ENCODE measurements around the gene STRA8.

STRA8 gene

GRCh38 chr7:135199439-135199838 lies 34.2 kb upstream of the STRA8 start:
- Histone ChIP-seq H3K9me3 (ENCODE audit: insufficient read depth, low read depth, low read length) (peaks cover 2% of the 10 kb centered on the region), H3K27ac (ENCODE audit: low read depth, low read length) (no peak overlapping the region), H4K8ac (ENCODE audit: low read depth, low read length) (no peak overlapping the region), H2BK120ac (ENCODE audit: insufficient read depth, low read length, poor library complexity) (no peak overlapping the region), H3K18ac (ENCODE audit: low read length) (no peak overlapping the region), H2AK5ac (ENCODE audit: low read length) (no peak overlapping the region), H4K91ac (ENCODE audit: low read depth, low read length) (no peak overlapping the region), H3K4me3 (ENCODE audit: low read depth, low read length) (no peak overlapping the region), H2AFZ (ENCODE audit: insufficient read depth, low read length, poor library complexity) (no peak overlapping the region), H3K23ac (ENCODE audit: low read length) (no peak overlapping the region), H3K79me1 (ENCODE audit: low read length) (peaks cover 3% of the 10 kb centered on the region), H2BK12ac (ENCODE audit: low read length) (no peak overlapping the region), H3K4ac (ENCODE audit: low read depth, low read length) (no peak overlapping the region), H3K79me2 (ENCODE audit: control insufficient read depth, insufficient read depth, low read length, poor library complexity) (no peaks in the 10 kb centered on the region), H3K9ac (ENCODE audit: low read length) (no peak overlapping the region), H3K36me3 (ENCODE audit: control insufficient read depth in 1 of 2, insufficient read depth in 2 of 2, low read length in 2 of 2) (peaks cover 38 to 39% of the 10 kb centered on the region in 2 experiments), H3K27me3 (ENCODE audit: insufficient read depth, low read length) (no peaks in the 10 kb centered on the region), H3K4me2 (ENCODE audit: low read length) (no peak overlapping the region), H3K4me1 (ENCODE audit: control insufficient read depth in 1 of 2, insufficient read depth in 2 of 2, low read length in 2 of 2) (peaks cover 0 to 5% of the 10 kb centered on the region in 2 experiments), H3K14ac (ENCODE audit: low read length) (no peak overlapping the region), H4K12ac (ENCODE audit: low read depth, low read length) (no peak overlapping the region), H2BK5ac (ENCODE audit: low read depth, low read length, poor library complexity) (no peak overlapping the region)
- no CpG with 5 or more reads among the region's 4 CpGs for WGBS (ENCODE audit: extremely low coverage, insufficient coverage, insufficient read length)
- no peak for DNase-seq

DNA sequence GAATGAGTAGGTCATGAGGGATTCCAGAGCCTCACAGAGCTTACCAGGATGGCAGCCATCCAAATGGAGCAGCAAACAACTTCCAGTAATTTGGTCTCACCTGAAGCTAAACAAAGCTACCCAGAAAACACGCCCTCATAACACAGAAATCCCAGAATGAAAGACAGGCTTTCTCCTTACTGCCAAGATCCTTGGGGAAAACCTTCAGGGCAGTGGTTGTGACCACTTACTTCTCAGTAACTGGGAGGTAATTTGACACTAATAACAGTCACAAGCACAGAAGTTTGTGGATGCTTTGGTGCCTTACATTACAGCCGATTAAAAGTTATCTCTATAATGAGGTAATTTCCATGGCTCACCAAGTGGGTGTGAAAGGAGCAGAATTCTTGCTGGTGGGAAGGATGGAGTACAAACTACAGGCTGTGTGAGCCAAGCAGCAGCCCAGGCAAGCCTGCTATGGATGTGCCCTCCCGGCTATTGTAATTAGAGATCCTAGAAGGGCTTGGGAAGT lies 32.8 kb upstream of the STRA8 start:
- Histone ChIP-seq H2BK5ac (ENCODE audit: low read depth, low read length, poor library complexity) (no peak overlapping the region), H3K79me1 (ENCODE audit: low read length) (peaks cover 3% of the 10 kb centered on the region), H3K9me3 (ENCODE audit: insufficient read depth, low read depth, low read length) (peaks cover 2% of the 10 kb centered on the region), H2BK120ac (ENCODE audit: insufficient read depth, low read length, poor library complexity) (no peak overlapping the region), H3K4me2 (ENCODE audit: low read length) (no peak overlapping the region), H2AK5ac (ENCODE audit: low read length) (no peak overlapping the region), H4K8ac (ENCODE audit: low read depth, low read length) (no peak overlapping the region), H3K36me3 (ENCODE audit: control insufficient read depth in 1 of 2, insufficient read depth in 2 of 2, low read length in 2 of 2) (peaks cover 36 to 37% of the 10 kb centered on the region in 2 experiments), H4K91ac (ENCODE audit: low read depth, low read length) (no peak overlapping the region), H3K79me2 (ENCODE audit: control insufficient read depth, insufficient read depth, low read length, poor library complexity) (no peaks in the 10 kb centered on the region), H3K4me3 (ENCODE audit: low read depth, low read length) (no peak overlapping the region), H2AFZ (ENCODE audit: insufficient read depth, low read length, poor library complexity) (no peak overlapping the region), H3K27me3 (ENCODE audit: insufficient read depth, low read length) (no peaks in the 10 kb centered on the region), H3K27ac (ENCODE audit: low read depth, low read length) (no peak overlapping the region), H2BK12ac (ENCODE audit: low read length) (no peak overlapping the region), H3K4ac (ENCODE audit: low read depth, low read length) (no peak overlapping the region), H3K14ac (ENCODE audit: low read length) (no peak overlapping the region), H3K9ac (ENCODE audit: low read length) (no peak overlapping the region), H3K23ac (ENCODE audit: low read length) (no peak overlapping the region), H3K18ac (ENCODE audit: low read length) (no peak overlapping the region), H3K4me1 (ENCODE audit: control insufficient read depth in 1 of 2, insufficient read depth in 2 of 2, low read length in 2 of 2) (peaks cover 3 to 8% of the 10 kb centered on the region in 2 experiments), H4K12ac (ENCODE audit: low read depth, low read length) (no peak overlapping the region)
- no CpG with 5 or more reads among the region's 3 CpGs for WGBS (ENCODE audit: extremely low coverage, insufficient coverage, insufficient read length)
- no peak for DNase-seq

- Histone ChIP-seq H3K9ac (ENCODE audit: low read length) (no peak overlapping the region), H4K91ac (ENCODE audit: low read depth, low read length) (no peak overlapping the region), H3K27me3 (ENCODE audit: insufficient read depth, low read length) (no peaks in the 10 kb centered on the region), H2BK12ac (ENCODE audit: low read length) (no peak overlapping the region), H2AFZ (ENCODE audit: insufficient read depth, low read length, poor library complexity) (no peak overlapping the region), H3K23ac (ENCODE audit: low read length) (no peak overlapping the region), H3K79me2 (ENCODE audit: control insufficient read depth, insufficient read depth, low read length, poor library complexity) (no peaks in the 10 kb centered on the region), H3K27ac (ENCODE audit: low read depth, low read length) (no peak overlapping the region), H3K4me3 (ENCODE audit: low read depth, low read length) (no peak overlapping the region), H3K79me1 (ENCODE audit: low read length) (peaks cover 3% of the 10 kb centered on the region), H2AK5ac (ENCODE audit: low read length) (no peak overlapping the region), H4K8ac (ENCODE audit: low read depth, low read length) (no peak overlapping the region), H4K12ac (ENCODE audit: low read depth, low read length) (no peak overlapping the region), H2BK5ac (ENCODE audit: low read depth, low read length, poor library complexity) (no peak overlapping the region), H3K4me2 (ENCODE audit: low read length) (no peak overlapping the region), H3K4me1 (ENCODE audit: control insufficient read depth in 1 of 2, insufficient read depth in 2 of 2, low read length in 2 of 2) (peaks cover 3 to 8% of the 10 kb centered on the region in 2 experiments), H3K36me3 (ENCODE audit: control insufficient read depth in 1 of 2, insufficient read depth in 2 of 2, low read length in 2 of 2) (peaks cover 33 to 34% of the 10 kb centered on the region in 2 experiments), H3K9me3 (ENCODE audit: insufficient read depth, low read depth, low read length) (no peaks in the 10 kb centered on the region), H3K4ac (ENCODE audit: low read depth, low read length) (no peak overlapping the region), H3K14ac (ENCODE audit: low read length) (no peak overlapping the region), H3K18ac (ENCODE audit: low read length) (no peak overlapping the region), H2BK120ac (ENCODE audit: insufficient read depth, low read length, poor library complexity) (no peak overlapping the region)
- WGBS (ENCODE audit: extremely low coverage, insufficient coverage, insufficient read length) = no CpG with 5 or more reads among the region's 2 CpGs
- DNase-seq = no peak
These were observed 32.3 kb upstream of the STRA8 start for GRCh38 chr7:135201350-135201749.

DNA sequence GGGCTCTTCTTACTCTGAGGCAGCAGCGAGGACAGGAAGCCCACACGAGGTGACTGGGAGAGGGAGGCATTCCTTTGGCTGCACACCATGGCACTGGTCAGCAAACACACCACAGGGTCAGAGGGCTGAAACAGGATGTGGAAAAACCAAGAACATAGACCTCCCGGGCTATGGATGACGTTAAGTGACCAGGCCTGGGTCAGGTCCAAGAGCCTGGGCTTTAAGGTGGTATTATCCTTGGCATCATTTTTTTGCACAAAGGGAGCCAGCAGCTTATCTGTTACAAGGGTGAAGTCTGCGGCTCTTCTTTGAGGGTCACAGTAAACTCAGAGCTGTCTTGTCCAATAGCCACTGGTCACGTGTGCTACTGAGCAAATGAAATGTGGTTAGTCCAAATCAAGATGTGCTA lies 29.3 kb upstream of the STRA8 start:
- no peak overlapping the region for H4K12ac ChIP-seq (ENCODE audit: low read depth, low read length)
- no peak overlapping the region for H4K91ac ChIP-seq (ENCODE audit: low read depth, low read length)
- no peak for DNase-seq
- no peak overlapping the region for H2AFZ ChIP-seq (ENCODE audit: insufficient read depth, low read length, poor library complexity)
- no peaks in the 10 kb centered on the region for H3K27me3 ChIP-seq (ENCODE audit: insufficient read depth, low read length)
- no peaks in the 10 kb centered on the region for H3K9me3 ChIP-seq (ENCODE audit: insufficient read depth, low read depth, low read length)
- H3K4me3 ChIP-seq (ENCODE audit: low read depth, low read length) = no peak overlapping the region
- WGBS (ENCODE audit: extremely low coverage, insufficient coverage, insufficient read length) = no CpG with 5 or more reads among the region's 6 CpGs
- H3K4me2 ChIP-seq (ENCODE audit: low read length) = no peak overlapping the region
- peaks cover 1% of the 10 kb centered on the region for H3K79me2 ChIP-seq (ENCODE audit: control insufficient read depth, insufficient read depth, low read length, poor library complexity)
- no peak overlapping the region for H2BK12ac ChIP-seq (ENCODE audit: low read length)
- H2AK5ac ChIP-seq (ENCODE audit: low read length) = no peak overlapping the region
- H2BK5ac ChIP-seq (ENCODE audit: low read depth, low read length, poor library complexity) = no peak overlapping the region
- H3K36me3 ChIP-seq (ENCODE audit: control insufficient read depth in 1 of 2, insufficient read depth in 2 of 2, low read length in 2 of 2) = peaks cover 17 to 18% of the 10 kb centered on the region in 2 experiments
- H3K79me1 ChIP-seq (ENCODE audit: low read length) = peaks cover 6% of the 10 kb centered on the region
- H3K4me1 ChIP-seq (ENCODE audit: control insufficient read depth in 1 of 2, insufficient read depth in 2 of 2, low read length in 2 of 2) = peaks cover 20 to 24% of the 10 kb centered on the region in 2 experiments
- no peak overlapping the region for H4K8ac ChIP-seq (ENCODE audit: low read depth, low read length)
- no peak overlapping the region for H3K27ac ChIP-seq (ENCODE audit: low read depth, low read length)
- H3K18ac ChIP-seq (ENCODE audit: low read length) = no peak overlapping the region
- no peak overlapping the region for H3K4ac ChIP-seq (ENCODE audit: low read depth, low read length)
- no peak overlapping the region for H3K23ac ChIP-seq (ENCODE audit: low read length)
- H3K9ac ChIP-seq (ENCODE audit: low read length) = no peak overlapping the region
- no peak overlapping the region for H2BK120ac ChIP-seq (ENCODE audit: insufficient read depth, low read length, poor library complexity)
- no peak overlapping the region for H3K14ac ChIP-seq (ENCODE audit: low read length)

Data from trophoblast cell (in vitro differentiated cells and primary cell).